PFSK-1 (cell line): Measurements from ENCODE around the gene PID1.

Experiments used
- FOXP2 ChIP-seq: optimal IDR thresholded peaks from 2 replicates; pipeline ENCODE3; 2011; ENCODE audit warnings: borderline replicate concordance, control low read depth, inconsistent platforms; ENCODE audit not compliant: insufficient read depth; ENCODE audit errors: extremely low read length, extremely low read depth
- POLR2AphosphoS5 ChIP-seq: IDR thresholded peaks from 2 replicates; pipeline ENCODE4 v1.6.1; 2012; ENCODE audit warnings: low read depth, mild to moderate bottlenecking, control low read depth, low read length, moderate library complexity
- SIN3A ChIP-seq: IDR thresholded peaks from 2 replicates; pipeline ENCODE4 v1.6.1; 2012; ENCODE audit warnings: mild to moderate bottlenecking, low read length, moderate library complexity, borderline replicate concordance; ENCODE audit not compliant: insufficient read depth
- TAF1 ChIP-seq: IDR thresholded peaks from 2 replicates; pipeline ENCODE4 v1.6.1; 2012; ENCODE audit warnings: low read length, control low read depth, borderline replicate concordance; ENCODE audit not compliant: insufficient read depth
- TF ChIP-seq, protein P1 (sequence below), 2 experiments: IDR thresholded peaks; 2 replicates each; pipeline versions ENCODE4 v1.6.1 to v1.8.0; 2011 to 2012; ENCODE audit warnings: low read depth in 2 of 2, low read length in 2 of 2, control low read depth in 1 of 2, inconsistent platforms in 1 of 2, mild to moderate bottlenecking in 1 of 2, moderate library complexity in 1 of 2; ENCODE audit not compliant: insufficient read depth in 1 of 2

The PID1 gene

DNA sequence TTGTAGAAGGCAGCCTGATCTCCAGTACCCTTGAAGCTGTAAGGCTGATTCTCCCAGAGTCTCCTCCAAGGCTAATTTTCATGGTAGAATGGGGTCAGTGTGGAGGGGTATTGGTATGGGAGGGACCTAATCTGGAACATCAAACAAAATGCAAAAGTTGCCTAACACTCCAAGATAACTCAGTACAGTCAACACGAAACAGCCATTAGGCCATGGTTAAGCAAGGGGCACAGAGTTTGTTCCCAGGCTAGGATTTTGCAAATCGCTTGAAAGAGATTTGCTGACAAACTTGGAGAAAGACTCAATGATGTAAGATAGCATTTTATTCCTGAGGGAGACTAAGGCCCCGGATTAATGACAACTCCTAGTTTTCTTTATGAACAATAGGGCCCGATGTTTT lies 5.4 kb downstream of the PID1 start:
- TF ChIP-seq, protein P1, sequence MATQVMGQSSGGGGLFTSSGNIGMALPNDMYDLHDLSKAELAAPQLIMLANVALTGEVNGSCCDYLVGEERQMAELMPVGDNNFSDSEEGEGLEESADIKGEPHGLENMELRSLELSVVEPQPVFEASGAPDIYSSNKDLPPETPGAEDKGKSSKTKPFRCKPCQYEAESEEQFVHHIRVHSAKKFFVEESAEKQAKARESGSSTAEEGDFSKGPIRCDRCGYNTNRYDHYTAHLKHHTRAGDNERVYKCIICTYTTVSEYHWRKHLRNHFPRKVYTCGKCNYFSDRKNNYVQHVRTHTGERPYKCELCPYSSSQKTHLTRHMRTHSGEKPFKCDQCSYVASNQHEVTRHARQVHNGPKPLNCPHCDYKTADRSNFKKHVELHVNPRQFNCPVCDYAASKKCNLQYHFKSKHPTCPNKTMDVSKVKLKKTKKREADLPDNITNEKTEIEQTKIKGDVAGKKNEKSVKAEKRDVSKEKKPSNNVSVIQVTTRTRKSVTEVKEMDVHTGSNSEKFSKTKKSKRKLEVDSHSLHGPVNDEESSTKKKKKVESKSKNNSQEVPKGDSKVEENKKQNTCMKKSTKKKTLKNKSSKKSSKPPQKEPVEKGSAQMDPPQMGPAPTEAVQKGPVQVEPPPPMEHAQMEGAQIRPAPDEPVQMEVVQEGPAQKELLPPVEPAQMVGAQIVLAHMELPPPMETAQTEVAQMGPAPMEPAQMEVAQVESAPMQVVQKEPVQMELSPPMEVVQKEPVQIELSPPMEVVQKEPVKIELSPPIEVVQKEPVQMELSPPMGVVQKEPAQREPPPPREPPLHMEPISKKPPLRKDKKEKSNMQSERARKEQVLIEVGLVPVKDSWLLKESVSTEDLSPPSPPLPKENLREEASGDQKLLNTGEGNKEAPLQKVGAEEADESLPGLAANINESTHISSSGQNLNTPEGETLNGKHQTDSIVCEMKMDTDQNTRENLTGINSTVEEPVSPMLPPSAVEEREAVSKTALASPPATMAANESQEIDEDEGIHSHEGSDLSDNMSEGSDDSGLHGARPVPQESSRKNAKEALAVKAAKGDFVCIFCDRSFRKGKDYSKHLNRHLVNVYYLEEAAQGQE (IDR thresholded peaks at IDR 0.05; ENCODE audit: insufficient read depth in 1 of 2, low read depth in 2 of 2, low read length in 2 of 2), result no peak
- TF ChIP-seq FOXP2 (no peak), POLR2AphosphoS5 (no peak), TAF1 (no peak), SIN3A (no peak)

DNA sequence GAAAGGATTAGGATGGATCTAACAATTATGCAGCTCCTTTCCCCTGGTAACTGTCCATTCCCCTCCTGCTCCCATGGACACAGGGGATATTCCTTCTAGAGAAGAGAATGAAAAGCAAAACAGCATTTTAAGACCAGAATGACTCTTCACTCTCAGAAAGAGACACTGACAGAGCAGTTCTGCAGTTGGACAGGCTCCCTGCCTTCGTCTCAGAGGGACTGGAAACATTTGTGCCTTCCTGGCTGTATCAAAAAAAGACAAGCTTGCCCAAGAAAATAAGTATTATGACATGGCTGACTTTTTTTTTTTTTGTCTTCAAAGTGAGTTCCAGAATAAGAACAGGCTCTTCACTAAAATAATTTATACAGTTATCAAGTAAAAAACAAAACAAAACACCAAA lies 9.5 kb downstream of the PID1 start:
- TF ChIP-seq POLR2AphosphoS5, result no peak
- TF ChIP-seq, protein P1 (IDR thresholded peaks at IDR 0.05; ENCODE audit: insufficient read depth in 1 of 2, low read depth in 2 of 2, low read length in 2 of 2), result no peak
- TF ChIP-seq FOXP2, result no peak
- TF ChIP-seq SIN3A, result no peak
- no peak for TF ChIP-seq TAF1

- no peak for TF ChIP-seq POLR2AphosphoS5
- TF ChIP-seq, protein P1 (IDR thresholded peaks at IDR 0.05; ENCODE audit: insufficient read depth in 1 of 2, low read depth in 2 of 2, low read length in 2 of 2), result no peak
- no peak for TF ChIP-seq SIN3A
- no peak for TF ChIP-seq FOXP2
- TF ChIP-seq TAF1, result no peak
These were observed 10.0 kb downstream of the PID1 start for GRCh38 chr2:229261076-229261475.

GRCh38 chr2:229257985-229258384 lies 13.1 kb downstream of the PID1 start:
- TF ChIP-seq, protein P1 (IDR thresholded peaks at IDR 0.05; ENCODE audit: insufficient read depth in 1 of 2, low read depth in 2 of 2, low read length in 2 of 2), result no peak
- TF ChIP-seq SIN3A, result no peak
- TF ChIP-seq FOXP2, result no peak
- no peak for TF ChIP-seq POLR2AphosphoS5
- no peak for TF ChIP-seq TAF1

- TF ChIP-seq POLR2AphosphoS5, result no peak
- no peak for TF ChIP-seq SIN3A
- TF ChIP-seq, protein P1 (IDR thresholded peaks at IDR 0.05; ENCODE audit: insufficient read depth in 1 of 2, low read depth in 2 of 2, low read length in 2 of 2), result no peak
- no peak for TF ChIP-seq FOXP2
- TF ChIP-seq TAF1, result no peak
These were observed 14.7 kb downstream of the PID1 start for GRCh38 chr2:229256376-229256775.
